Nephron progenitor cell (in vitro differentiated cells): ENCODE results near the gene ZNF236.

Experiments
- DNase-seq: peaks from one replicate; pipeline ENCODE4 v3.0.0; 2021
- H3K27ac Mint-ChIP-seq: 2 replicates; pipeline ENCODE4 v1.8.0; 2021; ENCODE audit warnings: mild to moderate bottlenecking, moderate library complexity, mixed read lengths
- H3K27me3 Mint-ChIP-seq: 2 replicates; pipeline ENCODE4 v1.8.0; 2021; ENCODE audit warnings: mild to moderate bottlenecking, low read depth, mixed read lengths; ENCODE audit not compliant: poor library complexity
- H3K36me3 Mint-ChIP-seq: 2 replicates; pipeline ENCODE4 v1.8.0; 2021; ENCODE audit warnings: low read depth, mixed read lengths
- H3K4me1 Mint-ChIP-seq: 2 replicates; pipeline ENCODE4 v1.8.0; 2021; ENCODE audit warnings: mixed read lengths
- H3K4me3 Mint-ChIP-seq: 2 replicates; pipeline ENCODE4 v1.8.0; 2021; ENCODE audit warnings: mild to moderate bottlenecking, moderate library complexity, mixed read lengths
- H3K9me3 Mint-ChIP-seq: 2 replicates; pipeline ENCODE4 v1.8.0; 2021; ENCODE audit warnings: mild to moderate bottlenecking, moderate library complexity, mixed read lengths
- CTCF ChIP-seq: fragments of 200-600 bp; sonication (generic); IDR thresholded peaks from 2 replicates; pipeline ENCODE4 v1.5.0; 2021; ENCODE audit warnings: antibody characterized with exemption

ZNF236 gene

GRCh38 chr18:76999077-76999476, 176.7 kb downstream of the ZNF236 start:
- no peak for DNase-seq
- H3K9me3 Mint-ChIP-seq, result peaks cover 5% of the 10 kb centered on the region
- no peaks in the 10 kb centered on the region for H3K36me3 Mint-ChIP-seq
- H3K27ac Mint-ChIP-seq, result no peak overlapping the region
- peaks cover 56% of the 10 kb centered on the region for H3K4me1 Mint-ChIP-seq
- no peak for TF ChIP-seq CTCF
- no peak overlapping the region for H3K4me3 Mint-ChIP-seq
- H3K27me3 Mint-ChIP-seq, result peaks cover 14% of the 10 kb centered on the region

DNA sequence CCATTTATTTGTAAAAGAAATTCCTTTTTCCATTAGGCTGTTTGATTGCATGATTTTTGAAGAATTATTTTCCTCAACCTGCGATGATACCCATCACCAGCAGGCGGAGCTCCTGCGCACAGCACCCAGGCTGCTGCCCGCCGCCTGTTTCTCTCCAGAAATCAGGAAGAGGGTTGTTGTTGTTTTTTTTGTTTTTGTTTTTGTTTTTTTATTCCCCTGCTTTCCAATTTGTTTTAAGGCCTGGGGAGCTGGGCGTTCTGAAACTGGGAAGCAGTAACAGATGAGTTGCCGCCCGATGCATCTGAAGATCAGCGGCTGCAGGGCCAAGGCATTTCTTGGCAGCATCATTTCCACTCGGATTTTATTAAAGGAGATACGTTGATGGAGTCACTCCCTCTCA, 178.2 kb downstream of the ZNF236 start:
- Mint-ChIP-seq H3K36me3 (no peaks in the 10 kb centered on the region), H3K4me1 (peaks cover 45% of the 10 kb centered on the region), H3K27me3 (peaks cover 17% of the 10 kb centered on the region), H3K9me3 (peaks cover 5% of the 10 kb centered on the region), H3K4me3 (no peak overlapping the region), H3K27ac (no peak overlapping the region)
- TF ChIP-seq CTCF, result peak; percentile 99
- peak; percentile 68 for DNase-seq

DNA sequence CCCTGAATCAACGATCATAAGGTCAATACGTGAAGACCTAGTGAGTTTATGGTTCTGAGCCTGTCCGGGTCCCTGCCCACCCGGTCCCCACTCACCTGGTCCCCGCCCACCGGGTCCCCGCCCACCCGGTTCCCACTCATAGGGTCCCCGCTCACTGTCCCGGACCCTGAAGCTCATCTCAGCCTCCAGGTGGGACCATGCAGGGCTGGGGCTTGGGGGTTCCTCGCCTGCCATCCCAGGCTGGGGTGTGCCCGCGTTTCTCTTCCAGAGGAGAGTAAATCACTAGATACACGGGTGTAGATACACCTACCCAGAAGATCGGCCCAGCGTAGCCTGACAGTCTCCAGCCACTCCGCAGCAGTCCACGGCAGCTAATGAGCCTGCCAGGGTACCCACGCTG, 178.7 kb downstream of the ZNF236 start:
- TF ChIP-seq CTCF, result no peak
- Mint-ChIP-seq H3K9me3 (peaks cover 5% of the 10 kb centered on the region), H3K4me1 (peaks cover 40% of the 10 kb centered on the region), H3K36me3 (no peaks in the 10 kb centered on the region), H3K4me3 (no peak overlapping the region), H3K27me3 (peaks cover 16% of the 10 kb centered on the region), H3K27ac (no peak overlapping the region)
- DNase-seq, result no peak

DNA sequence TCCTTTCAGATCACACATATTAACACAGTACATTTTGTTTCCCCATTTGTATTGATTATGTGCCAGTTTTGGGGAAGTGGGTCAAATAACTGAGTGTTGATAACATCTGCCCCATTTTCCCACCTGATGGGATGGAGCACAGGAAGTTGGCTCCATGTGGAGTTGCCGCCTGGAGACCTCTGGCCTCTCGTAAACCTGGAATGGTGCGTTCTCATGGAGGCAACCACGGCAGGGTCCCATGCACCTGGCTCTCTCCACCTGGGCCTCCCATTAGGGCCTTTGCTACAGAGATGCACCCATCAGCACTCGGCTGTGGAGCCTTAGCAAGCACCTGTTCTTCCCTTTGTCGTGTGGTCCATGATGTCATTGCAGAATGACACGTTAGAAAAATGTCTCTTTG, 179.6 kb downstream of the ZNF236 start:
- Mint-ChIP-seq H3K4me3 (no peak overlapping the region), H3K27ac (no peak overlapping the region), H3K36me3 (no peaks in the 10 kb centered on the region), H3K27me3 (peaks cover 17% of the 10 kb centered on the region), H3K9me3 (peaks cover 5% of the 10 kb centered on the region), H3K4me1 (peaks cover 37% of the 10 kb centered on the region)
- DNase-seq, result no peak
- no peak for TF ChIP-seq CTCF

DNA sequence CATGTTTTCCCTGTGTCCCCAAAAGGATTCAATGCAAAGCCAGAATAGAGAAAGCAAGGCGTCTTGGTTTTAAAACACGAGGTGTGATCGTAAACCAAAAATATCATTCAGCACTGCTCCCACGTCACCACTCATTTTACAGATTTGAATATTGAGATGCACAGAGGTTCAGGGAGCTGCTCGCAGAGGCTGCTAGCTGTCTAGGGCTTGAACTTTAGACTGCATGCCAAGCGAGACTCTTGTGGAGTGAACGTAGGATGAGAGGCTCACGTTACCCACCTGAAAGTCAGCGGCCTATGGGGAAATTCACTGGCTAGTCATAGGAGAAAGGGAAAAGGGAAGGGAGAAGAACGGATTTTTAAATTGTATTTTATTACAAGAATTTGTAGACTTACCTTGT, 180.1 kb downstream of the ZNF236 start:
- peaks cover 5% of the 10 kb centered on the region for H3K9me3 Mint-ChIP-seq
- peaks cover 38% of the 10 kb centered on the region for H3K4me1 Mint-ChIP-seq
- no peak for TF ChIP-seq CTCF
- no peak overlapping the region for H3K4me3 Mint-ChIP-seq
- peak overlapping the region; percentile 19 for H3K27ac Mint-ChIP-seq
- peaks cover 21% of the 10 kb centered on the region for H3K27me3 Mint-ChIP-seq
- H3K36me3 Mint-ChIP-seq, result no peaks in the 10 kb centered on the region
- no peak for DNase-seq

- H3K9me3 Mint-ChIP-seq, result peaks cover under 1% of the 10 kb centered on the region
- DNase-seq, result no peak
- H3K27ac Mint-ChIP-seq, result no peak overlapping the region
- H3K27me3 Mint-ChIP-seq, result peaks cover 22% of the 10 kb centered on the region
- TF ChIP-seq CTCF, result no peak
- H3K4me1 Mint-ChIP-seq, result peaks cover 34% of the 10 kb centered on the region
- H3K36me3 Mint-ChIP-seq, result no peaks in the 10 kb centered on the region
- no peak overlapping the region for H3K4me3 Mint-ChIP-seq
Observed at GRCh38 chr18:77003316-77003715, 181.0 kb downstream of the ZNF236 start.
